HEK293T (cell line): ENCODE measurements around the gene PGM5.

ENCODE experiments used
- BHLHE40 ChIP-seq: fragments of 450-650 bp; IDR thresholded peaks from 2 replicates; pipeline ENCODE4 v1.6.1; 2016; ENCODE audit warnings: mild to moderate bottlenecking, moderate library complexity, borderline replicate concordance
- CTBP1 ChIP-seq: fragments of 450-650 bp; IDR thresholded peaks from 2 replicates; pipeline ENCODE4 v1.6.1; 2016; ENCODE audit warnings: borderline replicate concordance
- FOXA1 ChIP-seq: fragments of 450-650 bp; IDR thresholded peaks from 2 replicates; pipeline ENCODE4 v1.6.1; 2016; ENCODE audit warnings: mild to moderate bottlenecking
- FOXM1 ChIP-seq: fragments of 450-650 bp; IDR thresholded peaks from 2 replicates; pipeline ENCODE4 v1.6.1; 2017; ENCODE audit warnings: mild to moderate bottlenecking, borderline replicate concordance

GRCh38 chr9:68480807-68481206 is 124.4 kb downstream of the PGM5 start:
- TF ChIP-seq FOXM1 (no peak), FOXA1 (no peak), CTBP1 (no peak), BHLHE40 (no peak)
